Measurements from ENCODE around the gene MCC. TPM values are rescaled to one million over a fixed set of nuclear protein-coding genes. Genes with fewer than 3 reads are reported as not detected.

MCC gene

DNA sequence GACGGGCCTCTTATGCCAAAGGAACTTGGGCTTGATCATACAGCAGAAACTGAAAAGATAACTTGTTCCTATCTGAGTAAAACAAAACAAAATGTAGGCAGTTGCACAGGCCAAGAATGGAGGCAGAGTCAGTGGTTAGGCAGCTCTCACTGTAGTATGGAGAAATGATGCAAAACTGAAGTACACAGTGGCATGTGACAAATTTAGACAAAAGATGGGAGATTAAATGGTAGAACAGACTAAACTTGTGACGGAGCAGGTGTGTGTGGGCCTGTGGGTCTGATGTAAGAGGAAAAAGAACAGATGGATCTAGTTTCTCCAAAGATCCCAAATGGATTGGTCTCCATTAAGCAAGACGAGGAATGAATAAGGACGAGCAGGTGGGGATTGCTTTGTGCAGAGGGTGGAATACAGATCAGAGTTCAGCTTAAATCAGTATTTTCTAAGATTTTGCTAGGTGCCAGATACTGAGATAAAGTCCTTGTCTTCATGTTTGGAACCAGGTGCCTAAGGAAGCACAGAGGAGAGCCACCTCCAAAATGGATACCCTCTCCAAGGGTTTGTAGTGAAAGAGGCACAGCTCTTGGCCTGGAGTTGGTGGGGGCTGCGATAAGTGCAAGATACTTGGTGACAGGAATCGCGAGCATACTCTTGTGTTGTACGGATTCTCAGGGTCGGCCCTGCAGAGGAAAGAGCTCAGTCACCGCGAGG, 512.4 kb downstream of the MCC start:
- H3K4me2 ChIP-seq (ENCODE audit: low read length): peak overlapping the region; percentile 49
- H4K5ac ChIP-seq (ENCODE audit: low read length): peak overlapping the region; percentile 54
- no peak overlapping the region for H2BK120ac ChIP-seq (ENCODE audit: low read depth, low read length)
- no peaks in the 10 kb centered on the region for H3K79me1 ChIP-seq (ENCODE audit: low read length)
- H3K27ac ChIP-seq (ENCODE audit: low read depth, low read length): peak overlapping the region; percentile 51
- no peaks in the 10 kb centered on the region for H3K36me3 ChIP-seq (ENCODE audit: control insufficient read depth, insufficient read depth, low read length)
- H3K23ac ChIP-seq (ENCODE audit: low read length): no peak overlapping the region
- H3K79me2 ChIP-seq (ENCODE audit: control insufficient read depth, insufficient read depth, low read length): peaks cover 25% of the 10 kb centered on the region
- no peaks in the 10 kb centered on the region for H3K4me1 ChIP-seq (ENCODE audit: control insufficient read depth, low read depth, low read length)
- DNase-seq: no peak
- H3K18ac ChIP-seq (ENCODE audit: low read length): peak overlapping the region; percentile 32
- no peak overlapping the region for H3K4ac ChIP-seq (ENCODE audit: low read depth, low read length)
- no peak overlapping the region for H2BK15ac ChIP-seq (replicated peaks; ENCODE audit: low read depth)
- H3K27me3 ChIP-seq (ENCODE audit: insufficient read depth, low read length, poor library complexity): no peaks in the 10 kb centered on the region
- peak overlapping the region; percentile 76 for H4K8ac ChIP-seq (ENCODE audit: low read depth, low read length)
- peak overlapping the region; percentile 87 for H3K9ac ChIP-seq (ENCODE audit: low read length)
- H3K56ac ChIP-seq (ENCODE audit: low read length): peak overlapping the region; percentile 91
- H3K4me3 ChIP-seq (ENCODE audit: low read length): peak overlapping the region; percentile 20
- no CpG with 5 or more reads among the region's 11 CpGs for WGBS (ENCODE audit: extremely low coverage, insufficient coverage, low lambda C conversion rate)
- peak overlapping the region; percentile 61 for H2BK5ac ChIP-seq (ENCODE audit: low read length)
- H2AK5ac ChIP-seq (ENCODE audit: low read length): peak overlapping the region; percentile 85

DNA sequence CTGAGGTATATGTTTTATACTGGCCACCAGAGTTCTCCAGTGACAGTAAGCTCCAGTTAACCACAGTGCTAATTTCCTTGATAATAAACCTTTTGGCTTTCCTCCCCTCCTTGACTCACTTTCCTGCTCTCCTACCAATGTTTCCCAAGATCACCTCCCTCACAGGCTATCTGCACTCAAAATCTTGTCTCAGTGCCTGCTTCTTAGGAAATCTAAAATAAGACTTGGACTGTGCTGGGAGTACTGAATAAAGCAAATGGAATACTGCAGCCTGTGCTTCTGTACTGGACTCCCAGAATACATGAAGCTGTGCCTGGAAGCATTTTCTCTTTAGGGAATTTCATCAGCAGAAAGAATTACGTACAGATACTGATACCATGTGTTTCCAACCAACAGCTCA, 513.4 kb downstream of the MCC start:
- no peak overlapping the region for H3K4ac ChIP-seq (ENCODE audit: low read depth, low read length)
- no peaks in the 10 kb centered on the region for H3K79me1 ChIP-seq (ENCODE audit: low read length)
- no peak overlapping the region for H2BK120ac ChIP-seq (ENCODE audit: low read depth, low read length)
- no peak overlapping the region for H4K8ac ChIP-seq (ENCODE audit: low read depth, low read length)
- no peaks in the 10 kb centered on the region for H3K4me1 ChIP-seq (ENCODE audit: control insufficient read depth, low read depth, low read length)
- H3K18ac ChIP-seq (ENCODE audit: low read length): no peak overlapping the region
- no peak overlapping the region for H2BK5ac ChIP-seq (ENCODE audit: low read length)
- no CpG with 5 or more reads among the region's 1 CpG for WGBS (ENCODE audit: extremely low coverage, insufficient coverage, low lambda C conversion rate)
- no peak overlapping the region for H3K4me3 ChIP-seq (ENCODE audit: low read length)
- H3K27me3 ChIP-seq (ENCODE audit: insufficient read depth, low read length, poor library complexity): no peaks in the 10 kb centered on the region
- H3K4me2 ChIP-seq (ENCODE audit: low read length): no peak overlapping the region
- H3K36me3 ChIP-seq (ENCODE audit: control insufficient read depth, insufficient read depth, low read length): no peaks in the 10 kb centered on the region
- no peak overlapping the region for H4K5ac ChIP-seq (ENCODE audit: low read length)
- no peak overlapping the region for H2BK15ac ChIP-seq (replicated peaks; ENCODE audit: low read depth)
- H3K23ac ChIP-seq (ENCODE audit: low read length): no peak overlapping the region
- no peak overlapping the region for H2AK5ac ChIP-seq (ENCODE audit: low read length)
- H3K9ac ChIP-seq (ENCODE audit: low read length): no peak overlapping the region
- peaks cover 18% of the 10 kb centered on the region for H3K79me2 ChIP-seq (ENCODE audit: control insufficient read depth, insufficient read depth, low read length)
- no peak overlapping the region for H3K27ac ChIP-seq (ENCODE audit: low read depth, low read length)
- no peak for DNase-seq
- no peak overlapping the region for H3K56ac ChIP-seq (ENCODE audit: low read length)

DNA sequence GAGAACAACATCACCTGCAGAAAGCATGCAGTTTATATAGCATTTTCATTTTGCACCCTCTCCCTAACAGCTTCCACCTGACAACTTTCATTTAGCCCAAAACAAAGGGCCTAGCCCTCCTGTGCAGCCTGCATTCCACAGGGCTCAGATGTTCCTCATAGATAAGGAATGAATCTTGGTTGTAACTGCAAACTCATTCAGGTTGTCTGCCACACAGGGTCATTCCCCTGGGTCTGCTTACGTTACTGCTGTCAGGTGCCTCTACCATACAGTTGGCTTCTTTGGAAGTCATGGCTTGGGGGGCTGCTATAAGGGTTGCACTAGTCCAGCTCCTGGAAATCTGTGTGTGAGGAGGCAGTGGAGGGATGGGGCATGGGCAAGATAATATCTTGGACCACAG, 514.3 kb downstream of the MCC start:
- WGBS (ENCODE audit: extremely low coverage, insufficient coverage, low lambda C conversion rate): no CpG with 5 or more reads among the region's 1 CpG
- no peak overlapping the region for H3K4me2 ChIP-seq (ENCODE audit: low read length)
- no peak overlapping the region for H3K23ac ChIP-seq (ENCODE audit: low read length)
- H3K36me3 ChIP-seq (ENCODE audit: control insufficient read depth, insufficient read depth, low read length): no peaks in the 10 kb centered on the region
- no peak overlapping the region for H4K5ac ChIP-seq (ENCODE audit: low read length)
- H3K79me1 ChIP-seq (ENCODE audit: low read length): no peaks in the 10 kb centered on the region
- no peak overlapping the region for H3K27ac ChIP-seq (ENCODE audit: low read depth, low read length)
- no peak overlapping the region for H4K8ac ChIP-seq (ENCODE audit: low read depth, low read length)
- H3K56ac ChIP-seq (ENCODE audit: low read length): no peak overlapping the region
- DNase-seq: peak; percentile 77
- H3K9ac ChIP-seq (ENCODE audit: low read length): no peak overlapping the region
- no peak overlapping the region for H3K4me3 ChIP-seq (ENCODE audit: low read length)
- H2BK120ac ChIP-seq (ENCODE audit: low read depth, low read length): no peak overlapping the region
- H3K4me1 ChIP-seq (ENCODE audit: control insufficient read depth, low read depth, low read length): no peaks in the 10 kb centered on the region
- no peaks in the 10 kb centered on the region for H3K27me3 ChIP-seq (ENCODE audit: insufficient read depth, low read length, poor library complexity)
- H3K79me2 ChIP-seq (ENCODE audit: control insufficient read depth, insufficient read depth, low read length): peaks cover 13% of the 10 kb centered on the region
- no peak overlapping the region for H2BK5ac ChIP-seq (ENCODE audit: low read length)
- no peak overlapping the region for H3K4ac ChIP-seq (ENCODE audit: low read depth, low read length)
- H2AK5ac ChIP-seq (ENCODE audit: low read length): no peak overlapping the region
- no peak overlapping the region for H2BK15ac ChIP-seq (replicated peaks; ENCODE audit: low read depth)
- H3K18ac ChIP-seq (ENCODE audit: low read length): no peak overlapping the region

DNA sequence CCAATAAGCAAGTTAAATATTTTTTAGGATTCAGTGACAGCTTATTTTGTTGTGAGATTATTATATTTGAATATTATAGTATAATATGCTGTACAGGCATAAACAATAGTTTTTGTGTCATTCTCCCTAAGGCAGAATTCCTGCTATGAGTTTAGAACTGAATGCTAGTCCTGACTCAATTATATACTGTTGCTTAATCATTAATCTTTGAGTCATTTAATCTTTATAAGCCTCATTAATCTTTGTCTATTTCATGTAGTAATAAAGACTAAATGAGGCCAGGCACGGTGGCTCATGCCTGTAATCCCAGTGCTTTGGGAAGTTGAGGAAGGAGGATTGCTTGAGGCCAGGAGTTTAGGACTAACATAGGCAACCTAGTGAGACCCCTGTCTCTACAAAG, 515.2 kb downstream of the MCC start:
- Histone ChIP-seq H4K8ac (ENCODE audit: low read depth, low read length) (no peak overlapping the region), H3K27ac (ENCODE audit: low read depth, low read length) (no peak overlapping the region), H2BK15ac (replicated peaks; ENCODE audit: low read depth) (no peak overlapping the region), H3K23ac (ENCODE audit: low read length) (no peak overlapping the region), H3K79me2 (ENCODE audit: control insufficient read depth, insufficient read depth, low read length) (peaks cover 11% of the 10 kb centered on the region), H4K5ac (ENCODE audit: low read length) (no peak overlapping the region), H3K56ac (ENCODE audit: low read length) (no peak overlapping the region), H3K4me3 (ENCODE audit: low read length) (no peak overlapping the region), H3K79me1 (ENCODE audit: low read length) (no peaks in the 10 kb centered on the region), H3K9ac (ENCODE audit: low read length) (no peak overlapping the region), H3K27me3 (ENCODE audit: insufficient read depth, low read length, poor library complexity) (no peaks in the 10 kb centered on the region), H3K4ac (ENCODE audit: low read depth, low read length) (no peak overlapping the region), H2BK120ac (ENCODE audit: low read depth, low read length) (no peak overlapping the region), H2BK5ac (ENCODE audit: low read length) (no peak overlapping the region), H2AK5ac (ENCODE audit: low read length) (no peak overlapping the region), H3K4me1 (ENCODE audit: control insufficient read depth, low read depth, low read length) (no peaks in the 10 kb centered on the region), H3K18ac (ENCODE audit: low read length) (no peak overlapping the region), H3K4me2 (ENCODE audit: low read length) (no peak overlapping the region), H3K36me3 (ENCODE audit: control insufficient read depth, insufficient read depth, low read length) (no peaks in the 10 kb centered on the region)
- no peak for DNase-seq
- whole genome bisulfite sequencing (ENCODE audit: extremely low coverage, insufficient coverage, low lambda C conversion rate): no CpG with 5 or more reads among the region's 1 CpG

Small RNAs within 50 kb of the gene (small RNA-seq; reads per million reads assigned to genes)
- not detected for gene RNU4ATAC13P (ENCODE audit: insufficient read depth)

Measured in mesendoderm (in vitro differentiated cells).